Measurements from ENCODE around the gene TMC4. TPM values are rescaled to one million over a fixed set of nuclear protein-coding genes. Genes with fewer than 3 reads are reported as not detected.

Gene TMC4
- total and polyA plus RNA-seq, 2 experiments from 2014 or later: 2.3 to 7.8 TPM

- TF ChIP-seq REST (IDR thresholded peaks at IDR 0.05; ENCODE audit: unreplicated experiment) (no peak), NANOG (IDR thresholded peaks at IDR 0.05; ENCODE audit: borderline replicate concordance) (no peak), EZH2 (IDR thresholded peaks at IDR 0.05; ENCODE audit: low read depth, unreplicated experiment) (no peak)
These were observed 18.3 kb upstream of the TMC4 start, which contains the start of gene TSEN34 (continued) for GRCh38 chr19:54191011-54191810.

- Mint-ChIP-seq H3K4me1 (peaks cover 26% of the 10 kb centered on the region), H3K27me3 (ENCODE audit: insufficient read depth, low read depth, poor library complexity) (peaks cover 18% of the 10 kb centered on the region), H3K4me3 (peak overlapping the region; percentile 88), H3K9me3 (no peaks in the 10 kb centered on the region; the same call in 2 of the 3 replicates), H3K27ac (peak overlapping the region; percentile 100), H3K36me3 (ENCODE audit: low read depth) (peaks cover 51% of the 10 kb centered on the region)
- Histone ChIP-seq H3K9me2 (ENCODE audit: insufficient read depth) (no peaks in the 10 kb centered on the region), H3K4me3 (peak overlapping the region; percentile 97), H3K4me2 (peak overlapping the region; percentile 98), H3K79me2 (replicated peaks; ENCODE audit: insufficient read depth) (peaks cover 43% of the 10 kb centered on the region), H4K20me1 (replicated peaks; ENCODE audit: insufficient read depth) (peaks cover 13% of the 10 kb centered on the region), H2AFZ (peak overlapping the region; percentile 67; the same call in 1 of the 2 replicates), H3K27me3 (ENCODE audit: insufficient read depth) (no peaks in the 10 kb centered on the region), H3K36me3 (ENCODE audit: insufficient read depth) (peaks cover 18% of the 10 kb centered on the region), H3F3A (replicated peaks; ENCODE audit: low read depth) (peaks cover 18% of the 10 kb centered on the region), H3K27ac (ENCODE audit: low read depth) (peak overlapping the region; percentile 94), H3K4me1 (ENCODE audit: insufficient read depth) (peaks cover 7% of the 10 kb centered on the region; the same call in 1 of the 2 replicates)
- peak; percentile 99 for DNase-seq (ENCODE audit: low spot score)
- peak; percentile 2; the same call in 1 of the 2 replicates for TF ChIP-seq CREB1 (CRISPR knock-in tag; IDR thresholded peaks at IDR 0.05; ENCODE audit: low read depth)
- no peak for TF ChIP-seq EZH2 (IDR thresholded peaks at IDR 0.05; ENCODE audit: low read depth, unreplicated experiment)
- peak; percentile 60 for ATAC-seq
These were observed 17.6 kb upstream of the TMC4 start for GRCh38 chr19:54190503-54191010.

GRCh38 chr19:54189735-54190502, 17.0 kb upstream of the TMC4 start:
- H3K79me2 ChIP-seq (replicated peaks; ENCODE audit: insufficient read depth): peaks cover 47% of the 10 kb centered on the region
- H3K36me3 ChIP-seq (ENCODE audit: insufficient read depth): peaks cover 18% of the 10 kb centered on the region
- peak overlapping the region; percentile 88 for H3K4me3 Mint-ChIP-seq
- peak overlapping the region; percentile 100 for H3K27ac Mint-ChIP-seq
- peak; percentile 57 for ATAC-seq
- H3K27me3 ChIP-seq (ENCODE audit: insufficient read depth): no peaks in the 10 kb centered on the region
- peaks cover 18% of the 10 kb centered on the region for H3K27me3 Mint-ChIP-seq (ENCODE audit: insufficient read depth, low read depth, poor library complexity)
- peaks cover 18% of the 10 kb centered on the region for H3F3A ChIP-seq (replicated peaks; ENCODE audit: low read depth)
- peak overlapping the region; percentile 97 for H3K4me3 ChIP-seq
- H2AFZ ChIP-seq: no peak overlapping the region
- peaks cover 48% of the 10 kb centered on the region for H3K36me3 Mint-ChIP-seq (ENCODE audit: low read depth)
- H3K9me2 ChIP-seq (ENCODE audit: insufficient read depth): no peaks in the 10 kb centered on the region
- no peaks in the 10 kb centered on the region; the same call in 2 of the 3 replicates for H3K9me3 Mint-ChIP-seq
- peaks cover 7% of the 10 kb centered on the region; the same call in 1 of the 2 replicates for H3K4me1 ChIP-seq (ENCODE audit: insufficient read depth)
- DNase-seq (ENCODE audit: low spot score): peak; percentile 100
- peak overlapping the region; percentile 94 for H3K27ac ChIP-seq (ENCODE audit: low read depth)
- H4K20me1 ChIP-seq (replicated peaks; ENCODE audit: insufficient read depth): peaks cover 13% of the 10 kb centered on the region
- TF ChIP-seq ETS1 (IDR thresholded peaks at IDR 0.05) (peak; percentile 52), NANOG (IDR thresholded peaks at IDR 0.05; ENCODE audit: borderline replicate concordance) (no peak), CREB1 (CRISPR knock-in tag; IDR thresholded peaks at IDR 0.05; ENCODE audit: low read depth) (peak; percentile 78), EZH2 (IDR thresholded peaks at IDR 0.05; ENCODE audit: low read depth, unreplicated experiment) (no peak), JUNB (IDR thresholded peaks at IDR 0.05; ENCODE audit: unreplicated experiment) (no peak), POLR2AphosphoS5 (IDR thresholded peaks at IDR 0.05; ENCODE audit: low read depth) (peak; percentile 65)
- peak overlapping the region; percentile 98; the same call in 1 of the 2 replicates for H3K4me2 ChIP-seq
- peaks cover 29% of the 10 kb centered on the region for H3K4me1 Mint-ChIP-seq
